GM19455 (cell line): ENCODE results near the gene STXBP5.

Experiments used
- ATAC-seq: cut with Tn5 transposase; IDR thresholded peaks from one replicate; pipeline ENCODE4 v1.9.1; 2021; ENCODE audit not compliant: unreplicated experiment

The STXBP5 gene

GRCh38 chr6:147177286-147177685 lies 26.9 kb upstream of the STXBP5 start:
- no peak for ATAC-seq

- no peak for ATAC-seq
These were observed 25.9 kb upstream of the STXBP5 start for GRCh38 chr6:147178355-147178754.

DNA sequence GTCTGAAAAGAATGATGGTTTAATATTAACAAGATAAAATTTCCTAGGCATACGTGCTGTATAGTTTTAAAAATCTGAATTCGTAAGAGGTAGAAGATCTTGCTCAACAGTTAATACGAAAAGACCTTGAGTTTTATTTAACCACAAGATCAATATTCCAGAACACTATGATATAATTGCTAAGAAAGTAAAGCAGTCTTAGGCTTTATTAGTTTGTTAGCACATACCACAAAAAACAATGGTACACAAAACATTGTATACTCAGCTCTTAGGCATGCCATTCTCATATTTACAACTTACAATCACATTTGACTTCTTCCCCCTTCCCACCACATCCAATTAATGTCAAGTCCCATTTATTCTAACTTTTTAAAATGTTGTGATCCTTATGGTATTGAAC lies 24.4 kb upstream of the STXBP5 start:
- ATAC-seq, result no peak

DNA sequence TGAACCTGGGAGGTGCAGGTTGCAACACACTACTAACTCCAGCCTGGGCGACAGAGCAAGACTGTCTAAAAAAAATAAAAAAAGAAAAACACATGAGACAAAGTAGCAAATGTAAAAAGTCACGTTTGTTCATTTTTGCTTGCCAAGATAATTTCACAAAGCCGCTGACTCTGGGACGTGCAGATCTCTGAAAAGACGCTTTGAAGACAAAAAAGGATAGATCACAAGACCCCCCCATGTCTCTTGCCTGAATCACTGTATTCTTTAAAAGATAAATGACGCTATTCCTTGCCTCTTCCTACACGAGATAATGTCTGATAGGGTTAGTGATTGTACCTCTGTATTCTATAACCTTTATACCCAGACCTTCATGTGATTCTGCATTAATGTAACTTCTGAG lies 23.3 kb upstream of the STXBP5 start:
- no peak for ATAC-seq

DNA sequence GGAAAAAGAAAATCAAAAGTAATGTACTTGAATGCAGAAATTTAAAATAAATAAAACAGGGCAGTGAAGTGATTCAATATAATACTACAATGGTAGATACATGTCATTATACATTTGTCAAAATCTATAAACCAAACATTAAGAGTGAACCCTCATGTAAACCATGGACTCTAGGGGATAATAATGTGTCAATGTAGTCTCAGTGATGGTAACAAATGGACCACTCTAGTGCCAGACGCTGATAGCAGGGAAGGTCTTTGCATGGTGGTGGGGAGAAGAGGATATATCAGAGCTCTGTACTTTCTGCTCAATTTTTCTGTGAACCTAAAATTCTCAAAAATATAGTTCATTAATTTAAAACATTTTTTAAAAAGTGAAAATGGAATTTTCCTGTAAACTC lies 19.8 kb upstream of the STXBP5 start:
- ATAC-seq, result no peak

GRCh38 chr6:147185216-147185615 lies 19.0 kb upstream of the STXBP5 start:
- no peak for ATAC-seq

DNA sequence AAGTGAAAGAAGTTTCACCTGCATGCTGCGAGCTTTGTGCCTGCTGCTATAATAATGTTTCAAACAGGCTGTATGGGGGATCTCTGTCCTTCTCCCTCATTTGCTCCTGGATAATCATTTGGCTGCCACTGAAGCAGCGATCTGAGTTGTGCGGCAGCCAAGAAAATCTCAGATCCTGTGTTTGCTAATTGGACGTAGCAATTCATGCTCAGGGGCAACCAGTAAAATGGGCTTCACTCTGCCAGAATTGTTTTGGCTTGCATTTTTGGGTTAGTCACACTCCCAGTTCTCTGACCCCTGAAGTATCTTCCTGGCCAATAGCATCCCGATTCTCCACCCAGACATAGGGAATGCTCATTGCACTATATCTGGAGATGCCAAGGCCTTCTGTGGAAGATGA lies 13.7 kb upstream of the STXBP5 start:
- no peak for ATAC-seq

DNA sequence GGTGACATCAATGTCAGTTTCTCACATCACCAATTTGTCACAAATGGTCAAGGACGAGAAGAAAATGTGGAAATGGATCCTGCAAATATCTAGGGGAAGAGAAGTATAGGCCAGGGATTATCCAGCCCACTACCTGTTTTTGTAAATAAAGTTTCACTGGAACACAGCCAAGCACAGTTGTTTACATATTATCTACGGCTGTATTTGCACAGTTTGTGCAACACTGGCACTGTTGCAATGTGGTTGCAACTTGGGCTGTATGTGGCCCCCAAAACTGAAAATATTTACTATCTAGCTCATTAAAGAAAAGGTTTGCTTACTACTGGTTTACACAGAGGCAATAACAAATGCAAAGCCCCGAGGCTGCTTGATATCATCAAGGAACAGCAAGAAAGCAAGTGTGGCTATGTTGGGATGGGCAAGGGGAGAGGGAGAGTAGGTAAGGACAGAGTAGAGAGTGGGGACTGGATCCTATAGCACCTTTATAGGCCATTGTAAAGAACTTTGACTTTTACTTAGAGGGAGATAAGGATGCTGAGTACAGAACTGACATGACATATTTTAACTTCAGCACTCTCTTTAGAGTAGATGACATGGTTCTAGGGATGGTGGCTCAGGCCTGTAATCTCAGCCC lies 11.8 kb upstream of the STXBP5 start:
- no peak for ATAC-seq

- no peak for ATAC-seq
These were observed 9.4 kb upstream of the STXBP5 start for GRCh38 chr6:147194652-147195411.

- ATAC-seq, result no peak
These were observed 8.7 kb upstream of the STXBP5 start for GRCh38 chr6:147195510-147195909.

- no peak for ATAC-seq
These were observed 8.2 kb upstream of the STXBP5 start for GRCh38 chr6:147195987-147196386.

- no peak for ATAC-seq
These were observed 3.5 kb upstream of the STXBP5 start for GRCh38 chr6:147200711-147201110.

- ATAC-seq, result peak; percentile 9
These were observed 2.2 kb upstream of the STXBP5 start for GRCh38 chr6:147201885-147202515.

DNA sequence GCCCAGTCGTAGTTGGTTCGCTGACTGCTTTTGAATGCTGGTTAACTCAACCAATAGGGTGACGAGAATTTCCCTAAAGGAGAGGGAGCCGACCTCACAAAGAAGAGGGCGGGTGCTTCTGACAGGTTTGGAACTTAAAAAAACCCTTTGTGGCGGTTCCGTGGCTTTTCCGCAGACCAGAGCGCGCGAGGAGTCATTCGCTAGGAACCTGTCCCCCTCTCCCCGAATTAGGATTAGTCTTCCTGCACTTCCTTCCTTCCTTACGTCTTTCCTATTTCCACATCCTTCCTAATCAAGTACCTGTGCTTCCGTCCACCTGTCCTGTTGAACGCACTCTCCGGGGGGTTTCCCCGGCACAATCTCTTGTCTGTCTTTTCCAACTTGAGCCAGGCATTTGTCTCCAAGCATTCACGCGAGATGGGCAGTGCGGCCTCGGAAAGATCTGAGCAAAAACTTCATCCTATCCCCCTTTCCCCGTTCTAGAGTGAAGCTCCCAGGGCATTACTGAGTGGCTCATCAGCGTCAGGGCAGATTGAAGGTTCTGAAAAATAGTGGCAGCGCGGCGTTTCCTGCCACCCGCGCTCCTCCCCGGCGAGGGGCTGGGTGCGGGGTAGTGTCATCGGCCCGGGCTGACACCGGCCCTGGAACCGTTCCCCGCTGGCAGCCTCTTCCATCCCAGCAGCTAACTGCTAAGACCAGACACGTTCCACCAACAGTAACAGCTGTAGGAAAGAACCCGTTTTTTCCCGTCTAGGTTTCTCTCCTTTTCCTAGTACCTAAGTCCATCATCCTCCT lies 1.5 kb upstream of the STXBP5 start:
- ATAC-seq, result peak; percentile 72

GRCh38 chr6:147203311-147204059 lies 732 bp upstream of the STXBP5 start:
- peak; percentile 51 for ATAC-seq

GRCh38 chr6:147204843-147205311 lies 660 bp downstream of the STXBP5 start:
- no peak for ATAC-seq

DNA sequence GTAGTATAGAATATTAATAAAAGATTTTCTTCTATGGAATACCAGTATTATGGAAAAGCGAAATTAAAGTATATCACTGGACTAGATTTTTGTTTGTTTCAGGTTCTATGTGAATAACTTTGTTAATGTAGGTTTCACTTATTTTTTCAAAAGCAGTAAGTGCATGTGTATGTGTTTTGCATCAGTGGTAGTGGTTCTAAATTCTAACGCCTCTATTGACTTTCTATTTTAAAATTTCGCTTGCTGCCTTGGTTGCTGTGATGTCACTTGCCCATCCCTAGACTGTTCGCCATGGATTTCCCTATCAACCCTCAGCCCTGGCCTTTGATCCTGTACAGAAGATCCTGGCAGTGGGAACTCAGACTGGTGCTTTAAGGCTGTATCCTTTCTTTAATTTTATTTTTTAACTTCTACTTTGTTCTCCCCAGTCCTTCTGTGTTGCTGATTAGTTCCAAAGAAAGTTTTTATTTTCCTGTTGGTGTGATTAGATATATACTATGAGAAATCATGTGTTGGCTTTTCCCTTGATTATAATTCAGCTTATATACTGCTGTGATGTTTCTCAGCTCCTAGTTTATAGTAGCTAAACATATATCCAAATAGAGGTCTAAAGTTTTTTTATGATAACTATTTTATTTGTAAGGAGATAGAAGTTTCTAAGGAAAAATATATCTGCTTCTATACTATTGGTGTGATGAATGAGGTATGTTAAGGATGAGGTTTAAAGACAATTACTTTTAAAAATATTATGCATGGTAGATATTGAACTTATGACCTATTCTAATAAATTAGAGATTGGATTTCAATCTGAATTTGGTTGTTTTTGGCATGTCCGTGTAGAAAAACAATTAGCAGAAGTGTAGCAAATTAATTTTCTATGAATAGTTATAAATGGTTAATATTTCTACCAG lies 1.7 kb downstream of the STXBP5 start:
- ATAC-seq, result no peak

DNA sequence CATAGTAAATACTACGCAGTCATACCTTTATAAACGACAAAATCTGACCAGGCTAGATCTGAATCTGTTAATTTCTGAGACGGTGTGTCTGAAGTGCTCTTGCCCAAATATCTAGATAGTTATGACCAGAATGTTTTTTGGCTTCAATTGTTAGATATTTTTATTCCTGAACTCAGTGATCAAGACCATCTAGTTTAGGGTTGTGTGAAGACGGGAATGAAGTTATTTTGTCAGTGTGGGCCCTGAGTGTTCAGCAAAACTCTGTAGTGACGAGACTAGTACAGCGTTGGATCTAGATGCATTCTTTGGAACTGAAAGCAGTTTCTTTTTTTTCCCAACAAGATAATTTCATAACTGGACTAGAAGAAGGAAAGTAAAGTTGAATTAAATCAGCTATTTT lies 3.1 kb downstream of the STXBP5 start:
- ATAC-seq, result no peak
